PC-9 (cell line): ENCODE results near the gene PLA2G4A. TPM values are rescaled to one million over a fixed set of nuclear protein-coding genes. Genes with fewer than 3 reads are reported as not detected.

Experiments used
- BruUV-seq: library from RNA; stranded (reverse); fragments of 400-500 nt; replicated peaks from 2 replicates; lab custom pipeline; 2021; lab: Mats Ljungman, UMichigan
- CTCF ChIA-PET: fragments of 300-600 bp; sonication (Branson Sonifier 250); formaldehyde crosslinking; loops from one replicate; lab custom pipeline; 2022; ENCODE audit warnings: antibody characterized with exemption; lab: Charles Lee
- POLR2A ChIA-PET: fragments of 300-600 bp; sonication (Branson Sonifier 250); formaldehyde crosslinking; loops from one replicate; lab custom pipeline; 2022; ENCODE audit warnings: antibody characterized with exemption; ENCODE audit not compliant: unreplicated experiment; lab: Charles Lee
- DNase-seq, 2 experiments: peaks; one replicate each; pipeline versions ENCODE4 v3.0.0 to v3.0.0-alpha.2; 2015 to 2022; ENCODE audit warnings: mixed read lengths in 1 of 2
- H2AFZ ChIP-seq: fragments of 200-600 bp; sonication (generic); 2 replicates; pipeline ENCODE4 v1.8.1; 2017; ENCODE audit warnings: antibody characterized with exemption
- H3F3A ChIP-seq: fragments of 200-600 bp; sonication (generic); 2 replicates; pipeline ENCODE4 v1.8.1; 2017; ENCODE audit warnings: antibody characterized with exemption, mild to moderate bottlenecking, low read depth; ENCODE audit not compliant: insufficient read depth
- H3K27ac ChIP-seq: fragments of 200-600 bp; sonication (generic); 2 replicates; pipeline ENCODE4 v1.6.1; 2016; ENCODE audit warnings: mixed run types
- H3K27me3 ChIP-seq: fragments of 200-600 bp; sonication (generic); 2 replicates; pipeline ENCODE4 v1.6.1; 2016; ENCODE audit warnings: low read depth, mixed run types; ENCODE audit not compliant: insufficient read depth
- H3K36me3 ChIP-seq: fragments of 200-600 bp; sonication (generic); 2 replicates; pipeline ENCODE4 v1.6.1; 2016; ENCODE audit warnings: low read depth, mixed run types
- H3K4me1 ChIP-seq: fragments of 200-600 bp; sonication (generic); replicated peaks from 2 replicates; pipeline ENCODE4 v1.6.1; 2016; ENCODE audit warnings: mixed run types; ENCODE audit not compliant: insufficient read depth
- H3K4me2 ChIP-seq: fragments of 200-600 bp; sonication (generic); 2 replicates; pipeline ENCODE4 v1.6.1; 2017; ENCODE audit warnings: mixed run types
- H3K4me3 ChIP-seq: fragments of 200-600 bp; sonication (generic); 2 replicates; pipeline ENCODE4 v1.6.1; 2016; ENCODE audit warnings: mixed run types
- H3K79me2 ChIP-seq: fragments of 200-600 bp; sonication (generic); 2 replicates; pipeline ENCODE4 v1.6.1; 2017; ENCODE audit warnings: low read depth, mixed run types
- H3K9me2 ChIP-seq: fragments of 200-600 bp; sonication (generic); 2 replicates; pipeline ENCODE4 v1.8.1; 2017; ENCODE audit warnings: mild to moderate bottlenecking; ENCODE audit not compliant: insufficient read depth
- H3K9me3 ChIP-seq: fragments of 200-600 bp; sonication (generic); 2 replicates; pipeline ENCODE4 v1.8.1; 2016; ENCODE audit warnings: low read depth; ENCODE audit not compliant: insufficient read depth
- H4K20me1 ChIP-seq: fragments of 200-600 bp; sonication (generic); 2 replicates; pipeline ENCODE4 v1.8.1; 2017; ENCODE audit not compliant: insufficient read depth
- CTCF ChIP-seq: fragments of 200-600 bp; sonication (generic); conservative IDR thresholded peaks from 2 replicates; pipeline ENCODE4 v1.6.1; 2017; ENCODE audit warnings: mixed run types, antibody characterized with exemption, mild to moderate bottlenecking, moderate library complexity
- EZH2 ChIP-seq: fragments of 200-600 bp; sonication (generic); IDR thresholded peaks from 2 replicates; pipeline ENCODE4 v1.8.0; 2017; ENCODE audit warnings: antibody characterized with exemption, low read depth
- intact Hi-C: fragments of 100-400 bp; cut with micrococcal nuclease; formaldehyde crosslinking; loops from one replicate; pipeline ENCODE4 v1.10.0; 2022; ENCODE audit not compliant: unreplicated experiment
- total RNA-seq: library from RNA; stranded (reverse); gene quantifications from 2 replicates; pipeline ENCODE4 v1.2.3, GENCODE V29; 2021

The PLA2G4A gene
- total RNA-seq, 1 experiment from 2014 or later = 3.3 TPM

DNA sequence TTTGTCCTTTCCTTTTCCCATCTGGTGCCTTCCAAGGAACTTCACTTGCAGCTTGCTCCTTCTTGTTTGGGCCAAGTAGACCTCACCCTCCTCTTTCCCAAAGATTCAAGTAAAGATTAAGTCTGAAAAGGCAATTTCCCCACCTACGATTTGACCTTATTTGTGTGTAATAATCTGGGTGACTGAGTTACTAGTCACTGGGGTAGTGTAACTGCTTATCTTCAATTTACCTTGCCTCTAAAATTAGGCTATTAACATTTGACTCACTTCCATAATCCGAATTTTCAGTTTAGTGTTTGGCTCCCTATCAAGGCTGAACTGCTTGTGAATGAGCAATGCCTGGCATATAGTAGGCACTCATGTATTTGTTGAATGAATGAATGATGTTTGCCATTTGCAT is 59.6 kb downstream of the PLA2G4A start:
- no peaks in the 10 kb centered on the region for H3K9me3 ChIP-seq
- H3F3A ChIP-seq = no peaks in the 10 kb centered on the region
- H3K27ac ChIP-seq = no peak overlapping the region
- intact Hi-C loops = no loop called here
- TF ChIP-seq CTCF (no peak), EZH2 (no peak)
- no peaks in the 10 kb centered on the region for H3K27me3 ChIP-seq
- H3K79me2 ChIP-seq = no peaks in the 10 kb centered on the region
- CTCF ChIA-PET = no interaction called here
- no peaks in the 10 kb centered on the region for H3K9me2 ChIP-seq
- BruUV-seq = no TSS peak
- H3K4me1 ChIP-seq = no peaks in the 10 kb centered on the region
- H2AFZ ChIP-seq = no peak overlapping the region
- no peak overlapping the region for H3K4me2 ChIP-seq
- no peaks in the 10 kb centered on the region for H3K36me3 ChIP-seq
- POLR2A ChIA-PET = no interaction called here
- no peaks in the 10 kb centered on the region for H4K20me1 ChIP-seq
- no peak for DNase-seq
- no peak overlapping the region for H3K4me3 ChIP-seq

DNA sequence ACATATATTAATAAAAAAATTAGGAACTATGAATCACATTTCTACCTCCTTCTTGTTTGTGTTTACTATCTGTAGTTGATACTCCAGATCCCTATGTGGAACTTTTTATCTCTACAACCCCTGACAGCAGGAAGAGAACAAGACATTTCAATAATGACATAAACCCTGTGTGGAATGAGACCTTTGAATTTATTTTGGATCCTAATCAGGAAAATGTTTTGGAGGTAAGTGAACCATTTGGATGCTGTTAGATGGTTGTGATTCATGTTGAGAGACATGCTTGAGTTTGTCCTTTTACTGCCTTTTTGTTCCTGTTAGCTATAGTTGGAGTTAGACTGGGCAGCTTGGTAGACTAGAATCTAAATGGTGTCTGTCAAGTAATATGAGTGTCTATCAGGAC is 64.2 kb downstream of the PLA2G4A start:
- POLR2A ChIA-PET = no interaction called here
- Histone ChIP-seq H3K27me3 (no peaks in the 10 kb centered on the region), H3K4me1 (no peaks in the 10 kb centered on the region), H3K79me2 (no peaks in the 10 kb centered on the region), H3K4me2 (no peak overlapping the region), H3F3A (no peaks in the 10 kb centered on the region), H3K9me3 (no peaks in the 10 kb centered on the region), H2AFZ (no peak overlapping the region), H4K20me1 (no peaks in the 10 kb centered on the region), H3K9me2 (no peaks in the 10 kb centered on the region), H3K36me3 (no peaks in the 10 kb centered on the region), H3K27ac (no peak overlapping the region), H3K4me3 (no peak overlapping the region)
- CTCF ChIA-PET = no interaction called here
- BruUV-seq = no TSS peak
- no peak for DNase-seq
- intact Hi-C loops = no loop called here
- TF ChIP-seq CTCF (no peak), EZH2 (no peak)

GRCh38 chr1:186894415-186894814 is 65.7 kb downstream of the PLA2G4A start:
- intact Hi-C loops = no loop called here
- Histone ChIP-seq H3K36me3 (no peaks in the 10 kb centered on the region), H3K9me3 (no peaks in the 10 kb centered on the region; the same call in 1 of the 2 replicates), H2AFZ (no peak overlapping the region), H3K9me2 (no peaks in the 10 kb centered on the region), H3K27ac (no peak overlapping the region), H3K4me1 (no peaks in the 10 kb centered on the region), H3F3A (no peaks in the 10 kb centered on the region), H4K20me1 (no peaks in the 10 kb centered on the region), H3K4me3 (no peak overlapping the region), H3K27me3 (no peaks in the 10 kb centered on the region), H3K79me2 (no peaks in the 10 kb centered on the region), H3K4me2 (no peak overlapping the region)
- TF ChIP-seq CTCF (no peak), EZH2 (no peak)
- DNase-seq = no peak
- POLR2A ChIA-PET = no interaction called here
- BruUV-seq = no TSS peak
- CTCF ChIA-PET = no interaction called here
